Activated CD4-positive, alpha-beta T cell treated with anti-CD3 and anti-CD28 coated beads, Interleukin-2, Interleukin-6, amounts not matched to agents 100 ng/mL and 50 ng/mL, durations not matched to agents 16 hours and 8 hours (primary cell): ENCODE data around the gene CDH4.

Experiments
- DNase-seq: peaks from one replicate; pipeline ENCODE4 v3.0.0-alpha.2; 2020

CDH4 gene

GRCh38 chr20:61684136-61684535 lies 432.1 kb downstream of the CDH4 start:
- no peak for DNase-seq

GRCh38 chr20:61684583-61685235 lies 432.6 kb downstream of the CDH4 start:
- no peak for DNase-seq

- no peak for DNase-seq
Observed at GRCh38 chr20:61685462-61685861, 433.4 kb downstream of the CDH4 start.

GRCh38 chr20:61686051-61686936 lies 434.2 kb downstream of the CDH4 start:
- no peak for DNase-seq

- no peak for DNase-seq
Observed at GRCh38 chr20:61688411-61688810, 436.4 kb downstream of the CDH4 start.

GRCh38 chr20:61690150-61690549 lies 438.1 kb downstream of the CDH4 start:
- DNase-seq = no peak

- DNase-seq = no peak
Observed at GRCh38 chr20:61690993-61691838, 439.2 kb downstream of the CDH4 start.

- no peak for DNase-seq
Observed at GRCh38 chr20:61691978-61692377, 439.9 kb downstream of the CDH4 start.

- no peak for DNase-seq
Observed at GRCh38 chr20:61692479-61692878, 440.4 kb downstream of the CDH4 start.

- DNase-seq = no peak
Observed at GRCh38 chr20:61693055-61693600, 441.1 kb downstream of the CDH4 start.

GRCh38 chr20:61694682-61695081 lies 442.6 kb downstream of the CDH4 start:
- DNase-seq = no peak

- DNase-seq = no peak
Observed at GRCh38 chr20:61695741-61696140, 443.7 kb downstream of the CDH4 start.

- DNase-seq = no peak
Observed at GRCh38 chr20:61696181-61696735, 444.2 kb downstream of the CDH4 start.

- DNase-seq = no peak
Observed at GRCh38 chr20:61697666-61698597, 445.9 kb downstream of the CDH4 start.

GRCh38 chr20:61698598-61699494 lies 446.8 kb downstream of the CDH4 start:
- DNase-seq = no peak

- DNase-seq = no peak
Observed at GRCh38 chr20:61699495-61700374, 447.7 kb downstream of the CDH4 start.

- no peak for DNase-seq
Observed at GRCh38 chr20:61700595-61701140, 448.6 kb downstream of the CDH4 start.

- DNase-seq = no peak
Observed at GRCh38 chr20:61701401-61701800, 449.3 kb downstream of the CDH4 start.

GRCh38 chr20:61701802-61702201 lies 449.7 kb downstream of the CDH4 start:
- no peak for DNase-seq
